Posterior cingulate gyrus (tissue), 11 donors: ENCODE measurements around the gene TGFBR3.

Experiments
- DNase-seq, 10 donors: peaks; one replicate each; pipeline versions ENCODE4 v3.0.0 to v3.0.0-alpha.2; 2020 to 2021; ENCODE audit warnings: mixed read lengths in 3 of 10
- intact Hi-C: fragments of 100-400 bp; cut with DNase I; formaldehyde crosslinking; loops from one replicate; pipeline ENCODE4 v1.15.1; 2023

Gene TGFBR3

DNA sequence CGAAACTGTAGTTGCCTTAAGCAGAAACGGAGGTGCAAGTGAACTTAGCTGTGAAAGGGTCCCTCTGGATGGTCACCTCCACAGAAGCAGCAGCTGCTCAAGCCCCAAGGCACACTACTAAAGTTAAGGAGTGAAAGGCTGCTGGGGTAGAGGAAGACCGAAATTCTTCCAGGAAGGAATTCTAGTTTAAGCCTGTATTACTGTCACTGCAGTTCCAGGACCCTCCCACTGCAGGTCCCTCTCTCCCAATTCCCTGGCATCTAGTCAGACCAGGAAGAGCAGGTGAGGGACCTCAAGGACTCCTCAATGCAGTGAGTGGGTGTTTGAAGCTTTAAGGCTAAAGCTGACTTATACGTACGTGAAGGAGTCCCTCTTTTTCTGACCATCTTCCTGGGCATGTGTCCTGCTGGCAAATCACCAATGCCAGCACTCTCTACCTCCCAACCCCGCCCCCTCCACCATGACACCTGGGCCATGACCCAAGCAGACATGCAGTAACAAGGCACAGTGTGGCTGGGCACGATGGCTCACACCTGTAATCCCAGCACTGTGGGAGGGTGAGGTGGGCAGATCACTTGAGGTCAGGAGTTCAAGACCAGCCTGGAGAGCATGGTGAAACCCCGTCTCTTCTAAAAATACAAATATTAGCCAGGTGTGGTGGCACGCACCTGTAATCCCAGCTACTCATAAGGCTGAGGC is 57.2 kb downstream of the TGFBR3 start:
- DNase-seq: no peak
- intact Hi-C loops: no loop called here

DNA sequence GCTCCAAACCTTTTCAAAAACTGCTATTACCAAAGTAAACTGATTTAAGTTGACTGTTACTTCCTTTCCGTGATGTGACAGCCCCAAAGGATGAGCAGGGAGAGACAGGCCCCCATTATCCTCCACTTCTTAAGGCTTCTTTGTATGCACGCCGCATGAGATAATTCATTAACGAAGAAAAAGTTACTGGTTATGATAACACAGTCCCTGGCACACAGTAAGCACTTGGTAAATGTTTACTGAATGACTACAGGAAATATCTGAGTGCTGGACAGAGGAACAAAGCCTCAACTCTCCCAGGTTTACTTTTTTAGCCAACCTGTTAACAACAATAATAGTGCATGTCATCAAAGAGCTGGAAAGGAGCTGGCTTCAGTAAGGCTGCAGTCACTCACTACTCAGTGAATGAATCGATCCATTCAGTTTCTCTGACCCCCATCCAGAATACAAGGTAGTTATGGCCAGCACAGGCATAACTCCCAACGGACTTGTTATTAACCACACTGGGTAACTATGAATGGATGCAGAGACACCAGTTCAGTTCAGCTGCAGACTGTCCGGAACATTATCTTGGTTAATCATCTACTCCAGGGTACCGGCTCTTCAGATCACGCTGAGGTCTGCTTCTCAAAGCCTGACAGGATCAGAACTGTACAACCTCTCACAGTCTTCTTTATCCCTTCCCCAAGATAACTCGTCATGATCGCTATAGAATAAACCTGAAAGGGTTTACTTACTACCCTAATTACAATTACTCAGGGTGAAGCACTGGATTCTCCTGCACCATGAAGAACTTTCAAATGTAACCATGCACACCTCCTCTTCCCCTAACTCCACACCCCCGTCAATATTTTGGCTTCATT is 58.3 kb downstream of the TGFBR3 start:
- no peak for DNase-seq
- intact Hi-C loops: no loop called here

DNA sequence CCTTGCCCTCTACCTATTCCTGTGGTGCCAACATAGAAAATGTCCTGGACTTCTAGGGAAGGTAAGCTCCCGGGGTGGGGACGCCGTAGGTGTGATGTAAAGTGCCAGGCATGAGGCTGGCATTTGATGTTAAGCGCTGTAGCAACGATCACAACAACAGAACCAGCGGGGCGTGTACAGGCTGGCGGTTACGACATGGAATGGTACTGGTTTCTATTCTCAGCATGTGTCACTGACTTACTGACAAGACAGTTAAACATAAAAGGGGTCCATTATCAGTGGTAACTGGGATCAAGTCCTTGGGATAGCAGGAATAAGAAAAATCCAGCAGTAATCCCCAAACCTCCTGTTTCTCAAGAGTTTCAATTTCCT is 58.9 kb downstream of the TGFBR3 start:
- intact Hi-C loops: no loop called here
- no peak for DNase-seq

DNA sequence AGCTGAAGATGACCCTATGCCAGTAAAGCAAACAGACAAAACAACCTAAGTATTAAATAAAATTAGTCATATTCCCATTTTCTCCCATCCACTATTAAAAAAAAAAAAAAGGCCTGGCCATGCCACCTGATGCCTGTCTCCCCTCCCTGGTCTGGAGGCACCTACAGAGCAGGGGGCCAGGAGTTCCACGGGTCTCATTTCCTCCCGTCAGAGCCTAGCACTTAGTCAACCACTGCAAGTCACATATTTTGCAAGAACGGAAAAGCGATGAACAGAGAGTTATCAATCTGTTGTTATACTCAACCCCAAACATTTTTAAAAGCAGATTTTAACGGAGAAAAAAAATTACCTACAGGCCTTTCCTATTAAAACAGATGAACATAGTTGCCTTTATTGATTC is 59.3 kb downstream of the TGFBR3 start:
- intact Hi-C loops: no loop called here
- no peak for DNase-seq

DNA sequence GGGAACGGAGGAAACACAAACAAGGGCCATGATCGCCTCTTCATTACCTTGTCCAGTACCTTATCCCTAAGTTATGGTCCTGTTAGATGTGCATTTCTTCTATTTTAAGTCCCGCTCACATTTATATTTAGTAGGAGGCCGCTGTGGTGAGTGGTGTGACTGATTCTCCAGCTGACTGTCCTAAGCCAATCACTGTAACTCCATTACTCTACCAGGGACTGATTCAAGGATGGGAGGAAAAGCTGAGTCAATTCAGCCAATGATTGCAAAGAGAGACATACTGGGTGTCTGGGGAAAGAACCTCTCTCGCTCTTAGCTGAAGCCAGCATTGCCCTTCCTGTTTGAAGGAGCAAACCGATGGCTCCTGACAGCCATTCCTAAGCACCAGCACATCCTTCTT is 59.7 kb downstream of the TGFBR3 start:
- intact Hi-C loops: no loop called here
- DNase-seq: no peak

DNA sequence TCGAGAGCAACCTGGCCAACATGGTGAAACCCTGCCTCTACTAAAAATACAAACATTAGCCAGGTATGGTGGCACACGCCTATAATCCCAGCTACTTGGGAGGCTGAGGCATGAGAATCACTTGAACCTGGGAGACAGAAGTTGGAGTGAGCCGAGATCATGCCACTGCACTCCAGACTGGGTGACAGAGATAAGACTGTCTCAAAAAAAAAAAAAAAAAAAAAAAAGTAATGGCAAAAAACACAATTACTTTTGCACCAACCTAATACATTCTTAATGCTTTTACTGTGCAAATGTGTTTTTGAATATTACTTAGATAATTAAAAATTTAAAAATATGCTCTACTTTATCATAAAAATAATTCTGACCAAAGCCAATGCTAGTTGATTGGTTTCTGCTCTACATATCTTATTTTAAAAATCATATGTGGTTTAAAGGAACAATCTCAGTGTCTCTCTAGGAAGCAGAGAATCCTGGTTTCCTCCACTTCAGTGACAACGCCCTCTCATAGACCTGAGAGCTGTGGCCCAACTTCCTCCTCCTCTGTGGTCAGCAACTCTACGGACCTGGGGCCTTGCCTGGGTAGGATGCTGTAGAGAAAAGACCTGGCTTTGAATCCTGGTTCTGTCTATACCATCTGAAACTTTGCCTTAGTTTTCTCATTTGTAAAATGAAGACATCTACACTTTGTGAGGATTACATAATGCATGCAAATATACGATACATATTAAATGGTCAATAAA is 64.7 kb downstream of the TGFBR3 start:
- no peak for DNase-seq
- intact Hi-C loops: no loop called here

DNA sequence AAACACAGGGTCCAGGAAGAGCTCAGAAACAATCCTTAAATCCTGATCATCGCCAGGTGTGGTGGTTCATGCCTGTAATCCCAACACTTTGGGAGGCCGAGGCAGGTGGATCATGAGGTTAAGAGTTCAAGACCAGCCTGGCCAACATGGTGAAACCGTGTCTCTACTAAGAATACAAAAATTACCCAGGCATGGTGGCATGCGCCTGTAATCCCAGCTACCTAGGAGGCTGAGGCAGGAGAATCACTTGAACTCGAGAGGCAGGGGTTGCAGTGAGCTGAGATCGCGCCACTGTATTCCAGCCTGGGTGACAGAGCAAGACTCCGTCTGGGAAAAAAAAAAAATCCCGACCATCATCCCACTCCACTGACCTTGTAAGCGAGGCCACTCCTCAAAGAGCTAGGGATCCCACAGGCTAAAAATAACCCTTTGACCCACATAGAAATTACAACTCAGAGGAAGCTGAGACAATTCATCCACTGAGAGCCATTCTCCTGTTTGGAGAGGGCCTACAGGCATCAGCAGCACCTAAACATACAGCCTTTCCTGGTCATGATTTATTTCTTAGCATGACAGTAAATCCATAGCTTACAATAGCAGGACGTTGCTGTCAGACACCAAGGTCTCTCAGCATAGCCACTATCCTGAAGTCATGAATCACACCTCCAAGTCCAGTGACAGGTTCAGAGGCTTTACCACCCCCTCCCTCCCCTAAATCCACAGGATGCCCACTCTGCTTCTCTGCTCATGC is 66.7 kb downstream of the TGFBR3 start:
- intact Hi-C loops: no loop called here
- DNase-seq: no peak

DNA sequence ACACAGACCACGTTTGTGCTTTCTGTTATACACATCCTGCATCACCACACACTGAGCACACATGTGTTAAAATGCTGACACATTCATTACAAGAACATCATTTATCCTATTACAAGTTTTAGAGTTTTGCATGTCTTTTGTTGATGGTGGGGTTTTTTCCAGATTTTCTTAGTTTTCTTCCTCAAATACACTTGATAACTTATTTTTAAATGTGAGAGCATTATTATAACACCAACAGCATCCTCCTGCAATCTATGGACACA is 67.3 kb downstream of the TGFBR3 start:
- intact Hi-C loops: no loop called here

DNA sequence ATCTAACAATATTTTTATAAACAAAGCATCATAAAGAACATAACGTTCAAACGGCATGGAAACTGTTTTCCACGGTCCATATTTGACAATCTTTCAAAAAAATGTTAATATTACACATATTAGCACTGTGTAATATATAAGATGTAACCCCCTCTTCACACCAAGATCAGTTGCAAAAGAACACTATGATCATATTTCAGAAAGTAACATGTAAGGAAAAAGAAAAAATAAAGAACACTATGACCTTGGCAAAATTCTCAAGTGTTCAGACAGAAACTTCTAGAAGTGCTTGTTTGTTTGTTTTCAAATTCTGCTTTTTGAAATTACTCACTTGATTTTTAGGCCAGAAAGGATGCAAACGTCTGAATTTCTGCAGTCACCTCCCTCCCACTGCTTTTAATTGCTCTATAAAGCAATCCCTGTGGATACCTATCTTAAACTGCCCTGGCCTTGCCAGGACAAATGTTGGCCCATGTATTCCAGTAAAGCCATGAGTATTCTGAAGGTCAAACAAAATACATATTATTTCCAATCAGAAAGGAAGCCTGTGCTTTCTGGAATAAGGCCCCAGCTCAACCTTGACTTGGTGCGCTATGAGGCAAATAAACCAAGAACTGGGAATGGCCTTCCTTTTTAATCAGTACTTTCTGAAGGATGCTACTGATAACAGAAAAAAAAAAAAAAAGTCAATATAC is 68.6 kb downstream of the TGFBR3 start:
- intact Hi-C loops: no loop called here
- DNase-seq: no peak

More for the DNA sequence above, 67.3 kb downstream of the TGFBR3 start:
- DNase-seq: no peak

DNA sequence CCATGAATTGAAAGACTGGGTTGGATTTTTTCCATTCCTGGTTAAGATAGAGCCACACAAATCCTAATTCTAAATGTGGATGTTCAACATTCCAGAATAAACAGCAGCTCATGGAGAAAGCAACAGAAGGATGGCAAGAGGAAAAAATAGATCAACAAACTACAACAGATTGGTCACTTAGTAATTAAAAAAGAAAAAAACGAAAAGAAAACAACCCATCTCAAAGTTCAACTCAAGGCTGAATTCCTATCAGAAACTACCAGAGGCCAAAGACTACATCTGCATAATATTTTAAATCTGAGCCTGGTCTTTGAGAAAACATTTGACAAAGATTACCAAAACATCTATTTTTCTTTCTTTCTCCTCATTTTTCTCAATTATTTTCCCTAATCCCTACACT is 69.9 kb downstream of the TGFBR3 start:
- no peak for DNase-seq
- intact Hi-C loops: no loop called here

DNA sequence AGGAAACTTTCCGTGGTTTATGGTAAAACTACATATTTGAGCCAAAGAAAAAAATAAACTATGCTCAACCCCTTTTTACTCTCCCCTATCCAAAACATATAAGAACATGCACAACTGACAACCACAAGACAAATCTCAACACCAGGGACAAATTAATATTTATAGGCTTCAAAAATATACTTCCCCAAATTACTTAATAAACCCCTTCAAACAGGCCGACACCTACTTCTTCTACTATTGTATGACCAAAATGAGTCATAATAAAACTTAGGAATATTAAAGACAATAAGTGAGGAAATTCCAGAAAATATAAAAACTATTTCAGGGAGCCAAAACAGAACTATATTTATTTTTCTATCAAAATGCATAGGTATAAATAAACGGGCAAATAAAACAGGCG is 71.5 kb downstream of the TGFBR3 start:
- intact Hi-C loops: no loop called here
- DNase-seq: no peak

DNA sequence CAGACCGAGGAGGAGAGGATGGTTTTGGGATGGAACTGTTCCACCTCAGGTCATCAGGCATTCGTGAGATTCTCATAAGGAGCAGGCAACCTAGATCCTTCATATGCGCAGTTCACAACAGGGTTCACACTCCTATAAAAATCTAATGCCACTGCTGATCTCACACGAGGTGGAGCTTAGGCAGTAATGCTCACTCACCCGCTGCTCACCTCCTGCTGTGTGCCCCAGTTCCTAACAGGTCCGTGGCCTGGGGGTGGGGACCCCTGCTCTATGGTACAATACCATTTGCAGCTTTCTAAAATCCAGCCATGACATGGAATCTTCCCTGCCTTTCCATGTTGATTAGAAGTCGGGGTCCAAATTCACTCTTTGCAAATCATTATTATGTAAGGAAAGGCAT is 72.1 kb downstream of the TGFBR3 start:
- no peak for DNase-seq
- intact Hi-C loops: no loop called here

DNA sequence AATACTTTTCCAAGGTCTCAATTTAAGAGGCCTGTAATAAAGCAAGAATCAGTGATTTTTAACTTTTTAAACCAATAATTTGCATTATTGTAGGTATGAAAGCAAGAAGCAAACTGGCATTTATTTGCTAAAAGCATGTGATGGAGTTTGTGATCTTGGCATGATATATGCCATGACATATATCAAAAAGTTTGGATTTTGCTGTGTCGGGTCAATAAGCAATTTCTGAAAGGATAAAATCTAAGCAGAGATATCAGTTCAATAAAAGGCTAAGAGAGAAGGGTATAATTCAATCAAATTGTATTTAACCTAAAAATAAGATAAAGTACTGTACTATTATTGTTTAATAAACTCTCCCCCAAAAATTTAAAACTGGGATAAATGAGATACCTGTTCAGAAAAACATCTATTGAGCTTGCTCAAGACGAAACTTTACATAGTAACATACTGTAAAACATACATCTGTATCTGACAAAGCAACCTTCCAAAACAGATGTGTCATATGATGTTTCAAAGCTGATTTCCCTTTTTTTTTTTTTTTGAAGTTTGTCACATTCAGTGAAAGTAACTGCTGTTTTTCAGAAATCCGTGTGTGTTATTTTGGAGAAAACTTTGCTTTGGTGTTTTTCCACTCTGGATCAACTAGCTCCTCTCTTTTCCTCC is 74.5 kb downstream of the TGFBR3 start:
- DNase-seq: no peak
- intact Hi-C loops: no loop called here

DNA sequence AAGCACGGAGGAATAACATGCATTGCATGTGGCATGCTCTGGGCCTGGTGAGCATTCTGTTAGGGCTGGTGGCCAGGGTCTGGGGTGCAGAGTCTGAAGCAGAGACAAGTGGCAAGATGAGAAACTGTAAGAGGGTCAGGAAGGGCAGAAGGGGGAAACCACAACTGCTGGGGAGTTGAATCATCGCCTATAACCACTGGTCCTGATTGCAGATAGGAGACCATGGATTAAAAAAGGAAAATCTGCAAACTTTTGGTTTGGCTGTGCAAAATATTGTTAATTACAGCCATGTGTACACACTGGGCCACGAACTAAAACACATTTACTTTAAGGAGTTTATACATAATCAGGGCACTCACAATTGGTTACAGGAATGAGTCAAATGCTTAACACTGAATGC is 76.6 kb downstream of the TGFBR3 start:
- no peak for DNase-seq
- intact Hi-C loops: no loop called here

DNA sequence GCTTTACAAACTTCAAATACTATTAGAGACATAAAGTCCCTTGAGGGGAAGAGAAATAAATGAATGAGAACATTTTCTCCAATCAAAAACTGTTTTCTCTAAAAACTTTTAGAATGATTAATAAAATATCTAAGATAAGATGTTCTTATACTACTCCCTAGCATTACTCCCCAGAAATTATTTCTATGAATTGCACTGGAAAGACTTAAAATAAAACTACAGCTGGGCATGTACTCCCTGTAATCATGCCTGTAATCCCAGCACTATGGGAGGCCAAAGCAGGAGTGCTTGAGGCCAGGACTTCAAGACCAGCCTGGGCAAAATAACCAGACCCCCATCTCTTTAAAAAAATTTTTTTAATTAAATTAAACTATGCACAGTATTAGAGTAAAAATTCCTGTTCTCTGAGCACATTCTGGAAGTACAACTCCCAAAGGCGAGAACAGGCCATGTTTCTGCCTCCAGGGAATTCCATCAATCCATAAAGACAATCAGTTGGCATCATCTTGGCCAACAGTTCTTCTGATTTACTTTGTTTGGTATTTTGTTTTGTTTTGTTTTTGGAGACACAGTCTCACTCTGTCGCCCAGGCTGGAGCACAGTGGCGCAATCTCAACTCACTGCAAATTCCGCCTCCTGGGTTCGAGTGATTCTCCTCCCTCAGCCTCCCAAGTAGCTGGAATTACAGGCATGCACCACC is 77.9 kb downstream of the TGFBR3 start:
- DNase-seq: no peak
- intact Hi-C loops: no loop called here

DNA sequence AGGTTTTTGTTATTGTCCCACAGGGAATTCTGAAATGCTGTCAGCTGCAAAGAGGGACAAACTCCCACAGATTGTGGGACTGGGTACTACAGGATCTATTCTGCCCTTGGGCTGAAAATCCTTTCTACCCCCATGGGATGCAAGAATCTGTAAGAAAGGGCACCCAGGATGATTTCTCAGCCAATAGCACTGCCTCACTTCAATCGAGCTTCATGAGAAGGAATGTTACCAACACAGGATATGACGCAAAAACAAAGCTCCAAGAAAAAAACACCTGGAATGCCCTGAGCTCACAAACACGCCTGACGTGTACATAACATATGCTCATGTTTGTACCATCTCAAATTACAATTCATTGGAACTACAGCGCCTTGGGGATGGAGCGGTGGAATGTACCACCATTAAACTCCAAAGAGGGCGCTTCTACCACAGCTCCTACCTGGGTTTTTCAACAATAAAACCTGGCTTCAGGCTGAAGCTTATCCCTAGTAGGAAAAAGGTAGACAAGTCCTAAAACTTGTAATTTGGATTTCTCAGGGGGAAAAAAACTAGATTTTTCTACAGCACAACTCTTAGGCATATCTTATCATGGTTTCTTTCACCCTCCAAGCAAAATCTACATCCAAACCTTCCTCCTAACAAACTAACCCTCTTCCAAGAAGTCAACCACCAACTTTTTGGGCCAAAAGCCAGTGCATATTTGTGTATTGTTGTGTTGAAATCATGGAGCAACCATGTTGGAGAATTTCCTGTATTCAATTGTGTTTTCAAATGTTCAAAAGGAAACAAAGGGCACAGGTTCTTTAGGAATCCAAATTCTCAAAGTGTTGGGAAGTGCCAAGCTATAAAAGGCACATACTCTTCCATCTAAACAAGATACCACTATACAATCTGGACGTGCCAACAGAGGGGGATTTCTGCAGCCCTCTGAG is 78.9 kb downstream of the TGFBR3 start:
- no peak for DNase-seq
- intact Hi-C loops: no loop called here

DNA sequence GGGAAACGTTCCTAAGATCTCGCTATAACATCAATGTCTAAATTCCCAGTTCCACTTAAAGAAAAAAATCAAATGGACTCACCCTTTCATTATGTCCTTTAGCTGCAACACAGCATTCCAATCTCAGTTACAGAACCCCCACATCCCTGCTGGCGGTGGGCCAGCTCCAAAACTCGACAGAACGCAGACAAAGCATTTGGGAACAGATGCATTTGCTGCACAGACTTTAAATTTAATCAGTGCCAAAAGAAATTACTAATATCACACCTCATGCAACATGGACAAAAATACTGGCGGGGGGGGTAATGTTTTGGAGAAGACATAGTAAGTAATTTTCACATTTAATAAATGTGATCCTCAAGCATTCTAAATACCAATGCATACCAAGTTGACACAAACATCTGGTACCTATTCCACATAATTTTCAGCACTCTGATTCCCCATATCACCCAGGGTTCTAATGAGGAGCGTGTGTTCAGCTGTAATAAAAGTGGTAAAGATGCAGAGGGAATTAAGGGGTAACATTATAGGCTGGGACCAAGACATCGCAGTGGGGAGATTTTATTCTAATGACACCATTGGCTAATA is 79.7 kb downstream of the TGFBR3 start:
- intact Hi-C loops: no loop called here
- no peak for DNase-seq

DNA sequence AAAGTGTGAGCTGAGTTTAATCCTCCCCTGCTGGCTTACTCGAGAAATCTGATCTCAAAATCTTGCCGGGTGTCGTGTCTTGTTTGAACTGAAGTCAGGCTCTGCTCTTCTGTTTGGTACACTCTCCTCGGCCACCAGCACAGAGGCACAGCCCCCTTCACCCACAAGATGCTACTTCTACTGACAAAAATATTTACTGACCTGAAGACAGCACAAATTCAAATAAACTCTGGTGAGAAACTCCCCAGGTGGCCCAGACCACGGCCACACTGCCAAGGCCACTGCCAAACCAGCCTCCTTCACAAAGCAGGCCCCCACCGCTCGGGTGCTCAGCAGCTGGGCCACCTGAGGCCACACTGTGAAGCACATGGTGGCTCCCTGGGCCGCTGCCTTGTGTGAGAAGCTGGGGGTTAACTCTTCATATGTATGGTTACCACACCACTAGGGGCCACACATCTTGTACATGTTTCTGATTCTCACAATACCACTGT is 80.6 kb downstream of the TGFBR3 start:
- no peak for DNase-seq

More for the DNA sequence above, 80.6 kb downstream of the TGFBR3 start:
- intact Hi-C loops: no loop called here
